ENCODE data around the gene LRRC2. TPM values are rescaled to one million over a fixed set of nuclear protein-coding genes. Genes with fewer than 3 reads are reported as not detected.
A peak's percentile ranks its signal among the peaks of the same experiment; 100 is the strongest.

The LRRC2 gene
- total and polyA plus RNA-seq, 8 donors, result 1.0 to 4.6 (median 1.8) TPM; not detected in 1

GRCh38 chr3:46477145-46477544, 89.0 kb downstream of the LRRC2 start:
- H3K27ac ChIP-seq, result no peak overlapping the region
- intact Hi-C loops (cut with DNase I; ENCODE audit: low total_unique reads), result no loop called here
- 80 to 86% (median 83%) methylated on average over 4 of the region's 4 CpGs for WGBS, 5 donors

DNA sequence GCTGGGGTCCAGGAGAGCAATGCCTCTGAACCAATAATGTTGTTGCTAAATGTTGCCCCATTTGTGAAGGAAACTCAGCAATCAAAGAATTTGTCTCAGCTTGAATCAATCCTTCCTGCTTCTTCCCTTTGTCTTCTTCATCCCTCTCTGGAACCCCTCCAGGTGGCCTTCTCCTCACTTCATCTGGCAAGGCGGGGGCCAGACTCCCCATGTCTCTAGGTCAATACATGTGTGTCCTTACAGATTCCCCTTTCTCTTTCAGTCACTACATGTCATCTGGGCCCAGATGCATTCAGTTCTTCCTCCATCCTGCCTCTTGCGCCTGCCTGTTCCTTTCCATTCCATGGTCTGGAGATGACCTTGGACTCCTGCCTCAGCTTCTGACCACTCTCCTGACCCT, 93.4 kb downstream of the LRRC2 start:
- H3K4me1 ChIP-seq, result peaks cover 0 to 23% (median 3%) of the 10 kb centered on the region in 4 donors
- H3K27me3 ChIP-seq, result no peaks in the 10 kb centered on the region
- no peak overlapping the region for H3K4me3 ChIP-seq
- DNase-seq, result no peak
- intact Hi-C loops (cut with DNase I; ENCODE audit: low total_unique reads), result no loop called here
- 86 to 97% (median 92%) methylated on average over 2 of the region's 2 CpGs for WGBS, 5 donors
- TF ChIP-seq, protein P1, sequence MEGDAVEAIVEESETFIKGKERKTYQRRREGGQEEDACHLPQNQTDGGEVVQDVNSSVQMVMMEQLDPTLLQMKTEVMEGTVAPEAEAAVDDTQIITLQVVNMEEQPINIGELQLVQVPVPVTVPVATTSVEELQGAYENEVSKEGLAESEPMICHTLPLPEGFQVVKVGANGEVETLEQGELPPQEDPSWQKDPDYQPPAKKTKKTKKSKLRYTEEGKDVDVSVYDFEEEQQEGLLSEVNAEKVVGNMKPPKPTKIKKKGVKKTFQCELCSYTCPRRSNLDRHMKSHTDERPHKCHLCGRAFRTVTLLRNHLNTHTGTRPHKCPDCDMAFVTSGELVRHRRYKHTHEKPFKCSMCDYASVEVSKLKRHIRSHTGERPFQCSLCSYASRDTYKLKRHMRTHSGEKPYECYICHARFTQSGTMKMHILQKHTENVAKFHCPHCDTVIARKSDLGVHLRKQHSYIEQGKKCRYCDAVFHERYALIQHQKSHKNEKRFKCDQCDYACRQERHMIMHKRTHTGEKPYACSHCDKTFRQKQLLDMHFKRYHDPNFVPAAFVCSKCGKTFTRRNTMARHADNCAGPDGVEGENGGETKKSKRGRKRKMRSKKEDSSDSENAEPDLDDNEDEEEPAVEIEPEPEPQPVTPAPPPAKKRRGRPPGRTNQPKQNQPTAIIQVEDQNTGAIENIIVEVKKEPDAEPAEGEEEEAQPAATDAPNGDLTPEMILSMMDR (IDR thresholded peaks at IDR 0.05), result no peak
- TF ChIP-seq POLR2A (IDR thresholded peaks at IDR 0.05) (no peak), EP300 (IDR thresholded peaks at IDR 0.05) (no peak), POLR2AphosphoS5 (IDR thresholded peaks at IDR 0.05) (no peak)
- H3K9me3 ChIP-seq, result peaks cover 0 to 7% (median 5%) of the 10 kb centered on the region in 4 donors
- H3K36me3 ChIP-seq, result no peaks in the 10 kb centered on the region
- H3K27ac ChIP-seq, result no peak overlapping the region

More at GRCh38 chr3:46477145-46477544, 89.0 kb downstream of the LRRC2 start:
- Histone ChIP-seq H3K4me3 (no peak overlapping the region), H3K4me1 (no peaks in the 10 kb centered on the region), H3K9me3 (peaks cover 0 to 7% (median 5%) of the 10 kb centered on the region in 4 donors), H3K27me3 (no peaks in the 10 kb centered on the region), H3K36me3 (no peaks in the 10 kb centered on the region)
- no peak for DNase-seq
- TF ChIP-seq EP300 (IDR thresholded peaks at IDR 0.05) (no peak), POLR2A (IDR thresholded peaks at IDR 0.05) (no peak), POLR2AphosphoS5 (IDR thresholded peaks at IDR 0.05) (no peak)
- TF ChIP-seq, protein P1 (IDR thresholded peaks at IDR 0.05), result no peak

DNA sequence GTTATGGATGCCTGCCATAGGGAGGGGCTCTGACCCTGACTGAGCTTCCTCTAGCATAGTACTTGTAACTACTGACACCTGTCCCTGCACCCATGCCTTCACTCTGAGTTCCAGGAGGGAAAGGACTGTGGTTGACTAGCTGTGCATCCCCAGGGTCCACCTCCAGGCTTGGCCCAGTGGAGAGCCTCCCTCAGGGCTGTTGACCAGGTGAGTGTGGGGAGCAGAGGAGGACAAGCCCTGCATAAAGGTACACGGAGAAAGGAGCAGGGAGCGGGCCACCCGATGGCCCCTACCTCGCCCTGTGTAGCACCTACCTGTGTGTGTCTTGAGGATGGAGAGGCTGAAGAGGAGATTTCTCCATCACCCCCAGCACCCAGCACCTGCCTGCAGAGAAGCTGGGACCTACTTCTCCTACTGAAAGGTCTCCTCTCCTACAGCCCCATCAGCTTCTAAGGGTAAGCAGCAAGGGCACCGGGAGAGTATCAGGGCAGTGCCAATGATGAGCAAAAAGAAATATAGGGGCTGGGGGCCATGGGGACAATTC, 94.7 kb downstream of the LRRC2 start:
- no peaks in the 10 kb centered on the region for H3K27me3 ChIP-seq
- intact Hi-C loops (cut with DNase I; ENCODE audit: low total_unique reads), result no loop called here
- H3K4me3 ChIP-seq, result no peak overlapping the region
- no peak for DNase-seq
- 84 to 98% (median 94%) methylated on average over 5 of the region's 5 CpGs for WGBS, 5 donors
- H3K36me3 ChIP-seq, result no peaks in the 10 kb centered on the region
- peaks cover 0 to 7% (median 5%) of the 10 kb centered on the region in 4 donors for H3K9me3 ChIP-seq
- peaks cover 0 to 23% (median 4%) of the 10 kb centered on the region in 4 donors for H3K4me1 ChIP-seq
- TF ChIP-seq EP300 (IDR thresholded peaks at IDR 0.05) (no peak), POLR2A (IDR thresholded peaks at IDR 0.05) (no peak), POLR2AphosphoS5 (IDR thresholded peaks at IDR 0.05) (no peak)
- TF ChIP-seq, protein P1 (IDR thresholded peaks at IDR 0.05), result no peak
- H3K27ac ChIP-seq, result no peak overlapping the region

DNA sequence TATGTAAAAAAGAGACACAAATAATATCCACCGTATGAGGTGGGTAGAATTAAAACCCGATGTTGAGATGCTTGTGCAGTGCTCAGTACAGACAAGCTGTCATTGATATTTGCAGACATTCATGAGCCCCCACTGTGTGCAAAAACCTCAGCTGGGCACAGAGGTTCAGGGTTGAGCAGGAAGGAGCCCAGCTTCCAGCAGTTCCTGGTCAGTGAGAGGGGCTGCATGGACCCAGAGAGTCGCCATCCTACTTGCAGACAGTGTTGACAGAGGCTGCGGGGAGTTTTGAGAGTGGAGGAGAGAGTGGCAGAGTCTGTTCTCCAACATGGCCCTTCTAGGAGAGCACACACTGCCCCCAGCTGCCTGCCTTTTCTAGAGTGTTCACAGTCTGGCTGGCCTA, 95.3 kb downstream of the LRRC2 start:
- no peak for TF ChIP-seq POLR2A (IDR thresholded peaks at IDR 0.05)
- TF ChIP-seq, protein P1 (IDR thresholded peaks at IDR 0.05), result no peak
- TF ChIP-seq EP300 (IDR thresholded peaks at IDR 0.05), result no peak
- TF ChIP-seq POLR2AphosphoS5 (IDR thresholded peaks at IDR 0.05), result no peak
- intact Hi-C loops (cut with DNase I; ENCODE audit: low total_unique reads), result no loop called here
- DNase-seq, result no peak
- Histone ChIP-seq H3K27ac (peak overlapping the region in 2 of 5 donors; percentile 55 to 60), H3K4me3 (no peak overlapping the region), H3K27me3 (no peaks in the 10 kb centered on the region), H3K9me3 (peaks cover 0 to 7% (median 5%) of the 10 kb centered on the region in 4 donors), H3K36me3 (no peaks in the 10 kb centered on the region), H3K4me1 (peaks cover 0 to 23% (median 8%) of the 10 kb centered on the region in 4 donors)
- 89 to 94% (median 92%) methylated on average over 4 of the region's 4 CpGs for WGBS, 5 donors
